Mesenteric fat pad (tissue), 1 donor: Measurements from ENCODE around the gene UCK2. TPM values are rescaled to one million over a fixed set of nuclear protein-coding genes. Genes with fewer than 3 reads are reported as not detected.

Source experiments
- DNase-seq: peaks from one replicate; pipeline ENCODE4 v3.0.0-alpha.2; 2020; ENCODE audit warnings: low spot score
- total RNA-seq: library from RNA; stranded (reverse); fragmentation: NEBNext Ultra II Directional; extraction: Animal tissue kit (Norgen Biotek cat#: 25700); gene quantifications from one replicate; pipeline ENCODE4 v1.2.1, GENCODE V29; 2021
- donor health status: DM: yes; HTN: yes; CAD: no.

The UCK2 gene
- total RNA-seq, 1 donor from 2014 or later = 25.6 TPM

DNA sequence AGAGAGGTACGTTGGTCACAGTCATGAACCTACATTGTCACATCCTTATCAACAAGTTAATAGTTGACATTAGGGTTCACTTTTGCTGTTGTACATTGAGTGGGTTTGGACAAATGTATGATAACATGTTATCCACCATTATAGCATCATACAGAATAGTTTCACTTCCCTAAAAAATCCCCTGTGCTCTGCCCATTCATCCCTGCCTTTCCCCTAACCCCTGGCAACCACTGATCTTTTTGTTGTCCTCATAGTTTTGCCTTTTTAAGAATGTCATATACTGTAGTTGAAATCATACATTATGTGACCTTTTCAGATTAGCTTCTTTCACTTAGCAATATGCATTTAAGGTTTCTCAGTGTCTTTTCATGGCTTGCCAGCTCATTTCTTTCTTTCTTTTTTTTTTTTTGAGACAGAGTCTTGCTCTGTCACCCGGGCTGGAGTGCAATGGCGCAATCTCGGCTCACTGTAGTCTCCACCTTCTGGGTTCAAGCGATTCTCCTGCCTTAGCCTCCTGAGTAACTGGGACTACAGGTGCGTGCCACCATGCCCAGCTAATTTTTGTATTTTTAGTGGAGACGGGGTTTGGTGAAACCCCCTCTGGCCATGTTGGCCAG lies 50.6 kb downstream of the UCK2 start:
- no peak for DNase-seq

DNA sequence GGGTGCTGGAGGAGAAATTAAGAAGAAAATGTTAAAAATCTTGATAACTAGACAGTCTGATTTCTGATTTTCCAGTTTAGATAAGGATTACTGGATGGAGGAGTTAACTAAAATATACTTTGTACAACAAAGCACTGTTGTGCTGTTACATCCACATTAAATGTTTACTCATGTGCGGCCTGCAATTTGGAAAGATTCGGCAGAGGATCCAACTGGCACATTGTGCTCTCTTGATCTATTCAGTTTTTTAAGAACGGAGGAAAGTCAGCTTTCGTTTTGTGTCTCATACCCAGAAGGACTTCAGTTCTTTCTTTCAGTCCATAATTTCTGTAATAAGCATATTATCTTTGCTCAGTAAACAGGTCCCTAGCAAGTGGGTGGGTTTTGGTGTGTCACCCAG lies 52.5 kb downstream of the UCK2 start:
- DNase-seq = no peak

DNA sequence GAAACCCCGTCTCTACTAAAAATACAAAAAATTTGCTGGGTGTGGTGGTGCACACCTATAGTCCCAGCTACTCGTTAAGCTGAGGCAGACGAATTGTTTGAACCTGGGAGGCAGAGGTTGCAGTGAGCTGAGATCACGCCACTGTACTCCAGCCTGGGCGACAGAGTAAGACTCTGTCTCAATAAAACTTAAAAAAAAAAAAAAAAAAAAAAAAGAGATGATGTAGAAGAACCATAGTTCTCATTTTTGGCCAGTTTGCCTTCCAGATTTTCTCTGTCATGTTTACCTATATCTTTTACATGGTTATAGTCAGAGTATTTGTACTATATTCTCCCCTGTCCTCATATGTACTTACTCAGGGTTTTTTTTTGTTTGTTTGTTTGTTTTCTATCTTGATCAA lies 53.6 kb downstream of the UCK2 start:
- no peak for DNase-seq

DNA sequence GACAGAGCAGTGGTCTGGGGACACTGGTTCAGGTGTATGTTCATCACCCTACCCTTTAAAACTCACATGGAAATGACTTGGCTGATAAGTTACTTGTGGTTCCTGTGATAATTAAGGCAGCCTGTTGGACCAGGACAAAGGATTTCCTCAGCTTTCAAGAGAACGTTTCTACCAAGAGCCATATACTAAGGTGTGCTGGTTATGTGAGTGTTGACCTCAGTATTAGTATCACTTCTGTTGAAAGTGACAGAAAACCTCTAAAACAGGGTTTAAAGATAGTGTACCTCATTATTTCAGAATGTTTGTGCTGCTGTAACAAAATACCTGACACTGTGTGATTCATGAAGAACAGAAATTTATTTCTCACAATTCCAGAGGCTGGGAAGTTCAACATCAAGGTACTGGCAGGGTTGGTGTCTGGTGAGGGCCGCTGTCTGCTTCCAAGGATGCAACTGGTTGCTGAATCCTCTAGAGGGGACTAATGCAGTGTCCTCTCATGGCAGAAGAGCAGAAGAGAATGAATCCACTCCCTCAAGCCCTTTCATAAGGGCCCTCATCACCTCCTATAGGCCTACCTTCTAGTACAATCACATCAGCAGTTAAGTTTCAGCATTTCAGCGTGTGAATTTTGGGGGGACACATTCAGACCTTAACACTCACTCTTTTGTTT lies 54.9 kb downstream of the UCK2 start:
- no peak for DNase-seq

DNA sequence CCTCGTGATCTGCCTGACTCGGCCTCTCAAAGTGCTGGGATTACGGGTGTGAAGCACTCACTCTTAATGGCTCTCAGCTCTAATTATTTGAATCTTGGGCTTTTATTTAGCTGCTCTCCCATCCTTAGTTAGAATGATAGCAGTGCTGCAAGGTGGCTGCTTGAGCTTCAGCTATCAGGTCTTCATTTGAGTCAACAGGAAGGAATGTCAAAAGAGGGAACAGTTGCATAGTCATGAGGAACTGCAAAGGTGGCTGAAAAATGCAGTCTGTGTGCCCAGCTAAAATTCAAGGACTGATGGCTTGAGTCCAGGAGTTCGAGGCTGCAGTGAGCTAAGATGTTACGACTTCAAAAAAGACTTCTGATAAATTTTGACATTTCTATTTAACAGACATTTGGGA lies 55.6 kb downstream of the UCK2 start:
- no peak for DNase-seq

DNA sequence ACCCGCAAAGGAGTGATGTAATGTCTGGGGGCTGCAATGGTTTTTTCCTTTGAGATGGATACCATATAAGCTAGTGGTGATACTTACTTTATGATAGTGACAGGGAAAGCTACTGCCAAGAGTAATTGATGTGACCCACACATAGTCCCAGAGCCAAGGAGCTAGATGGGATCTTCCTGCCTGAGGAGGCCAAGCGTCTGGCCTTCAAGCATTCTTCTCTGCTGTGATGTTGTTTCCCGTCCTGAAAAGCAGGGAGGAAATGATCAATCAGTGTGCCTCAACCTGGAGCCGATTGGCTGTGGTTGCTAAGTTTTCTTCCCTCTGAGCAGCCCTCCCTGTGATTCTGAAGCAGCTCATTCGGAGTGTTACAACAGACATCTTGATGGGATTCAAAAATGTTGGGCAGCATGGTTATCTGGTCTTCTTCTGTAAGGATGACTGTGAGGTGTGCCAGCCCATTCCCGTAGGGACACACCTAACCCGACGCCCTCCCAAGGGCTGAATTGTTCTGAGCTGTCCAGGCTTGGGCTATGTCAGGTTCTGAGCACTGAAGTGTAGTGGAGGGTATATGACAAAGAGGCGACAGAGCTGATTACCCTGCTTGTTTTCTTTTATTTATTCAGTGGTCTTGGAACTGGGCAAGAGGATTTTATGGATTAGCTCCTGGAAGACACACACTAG lies 56.7 kb downstream of the UCK2 start:
- DNase-seq = no peak

DNA sequence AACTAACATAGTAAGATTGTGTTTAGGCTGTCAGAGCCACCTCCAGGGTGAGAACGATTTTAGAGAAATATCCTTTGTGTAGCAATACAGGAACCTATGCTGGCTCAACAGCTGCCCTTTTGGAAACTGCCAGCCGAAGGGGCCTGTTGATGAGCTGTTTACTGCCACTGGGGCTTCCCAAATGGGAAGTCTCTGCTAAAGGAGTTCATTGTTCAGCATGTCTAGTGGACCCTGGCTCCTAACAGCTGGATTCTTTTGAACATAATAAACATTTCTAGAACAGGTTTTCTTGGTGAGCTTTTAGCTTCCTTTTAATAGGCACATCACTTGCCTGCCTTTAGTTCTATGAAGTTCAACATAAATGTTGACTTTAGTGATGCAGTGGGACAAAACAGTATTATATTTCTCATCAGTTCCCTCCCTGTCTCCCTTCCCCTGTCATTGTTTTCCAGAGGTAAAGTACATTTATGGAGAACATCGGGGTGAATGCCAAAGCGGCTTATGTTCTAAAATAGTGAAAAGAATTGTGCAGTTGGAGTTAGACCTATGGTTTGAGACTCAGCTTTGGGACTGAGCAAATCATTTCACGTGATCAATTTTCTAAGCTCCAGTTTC lies 57.4 kb downstream of the UCK2 start:
- DNase-seq = no peak

DNA sequence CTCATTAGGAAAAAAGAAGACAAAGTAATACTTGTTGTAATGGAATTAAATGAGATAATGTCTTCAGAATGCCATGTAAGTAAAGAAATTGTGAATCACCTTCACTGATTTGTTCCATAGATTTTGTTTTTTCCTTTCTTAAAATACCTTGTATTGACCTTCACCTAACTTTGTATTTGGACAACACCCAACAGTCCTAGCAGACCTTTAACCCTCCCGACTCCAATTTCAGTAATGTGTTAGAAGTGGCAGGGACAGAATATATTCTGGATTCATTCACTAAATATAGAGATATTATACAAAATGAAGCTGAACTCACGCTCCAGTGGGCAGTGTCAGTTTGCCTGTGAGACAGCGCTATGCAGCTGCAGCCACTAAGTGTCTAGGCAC lies 57.9 kb downstream of the UCK2 start:
- no peak for DNase-seq

DNA sequence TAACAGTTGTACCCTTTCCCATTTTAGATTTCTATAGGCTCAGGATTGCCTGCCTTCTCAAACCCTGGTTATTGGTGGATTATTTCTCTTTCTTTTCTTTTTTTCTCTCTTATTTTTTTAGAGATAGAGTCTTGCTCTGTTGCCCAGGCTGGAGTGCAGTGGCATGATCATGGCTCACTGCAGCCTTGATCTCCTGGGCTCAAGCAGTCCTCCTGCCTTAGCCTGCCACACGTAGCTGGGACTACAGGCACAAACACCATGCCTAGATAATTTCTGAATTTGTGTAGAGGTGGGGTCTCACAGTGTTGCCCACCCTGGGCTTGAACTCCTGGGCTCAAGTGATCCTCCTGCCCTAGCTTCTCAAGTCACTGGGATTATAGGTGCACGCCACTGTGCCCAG lies 58.8 kb downstream of the UCK2 start:
- no peak for DNase-seq

DNA sequence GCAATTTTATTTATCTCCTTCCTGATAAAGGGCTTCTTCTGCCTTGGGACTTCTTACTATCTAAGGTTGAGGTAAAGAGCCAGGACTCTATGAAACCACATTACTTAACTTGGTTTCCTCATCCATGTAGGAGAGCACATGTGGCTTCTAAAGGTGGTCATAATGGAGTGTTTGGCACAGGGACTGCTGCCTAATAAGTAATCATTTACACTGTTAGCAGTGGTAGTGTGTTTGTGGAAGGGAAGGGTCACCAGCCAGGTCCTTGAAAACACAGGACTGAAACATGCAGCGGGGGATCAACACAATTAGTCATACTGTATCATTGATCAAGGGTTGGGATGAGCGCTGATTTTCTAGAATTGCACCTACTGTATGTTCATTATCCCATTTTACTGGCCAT lies 59.6 kb downstream of the UCK2 start:
- DNase-seq = no peak

DNA sequence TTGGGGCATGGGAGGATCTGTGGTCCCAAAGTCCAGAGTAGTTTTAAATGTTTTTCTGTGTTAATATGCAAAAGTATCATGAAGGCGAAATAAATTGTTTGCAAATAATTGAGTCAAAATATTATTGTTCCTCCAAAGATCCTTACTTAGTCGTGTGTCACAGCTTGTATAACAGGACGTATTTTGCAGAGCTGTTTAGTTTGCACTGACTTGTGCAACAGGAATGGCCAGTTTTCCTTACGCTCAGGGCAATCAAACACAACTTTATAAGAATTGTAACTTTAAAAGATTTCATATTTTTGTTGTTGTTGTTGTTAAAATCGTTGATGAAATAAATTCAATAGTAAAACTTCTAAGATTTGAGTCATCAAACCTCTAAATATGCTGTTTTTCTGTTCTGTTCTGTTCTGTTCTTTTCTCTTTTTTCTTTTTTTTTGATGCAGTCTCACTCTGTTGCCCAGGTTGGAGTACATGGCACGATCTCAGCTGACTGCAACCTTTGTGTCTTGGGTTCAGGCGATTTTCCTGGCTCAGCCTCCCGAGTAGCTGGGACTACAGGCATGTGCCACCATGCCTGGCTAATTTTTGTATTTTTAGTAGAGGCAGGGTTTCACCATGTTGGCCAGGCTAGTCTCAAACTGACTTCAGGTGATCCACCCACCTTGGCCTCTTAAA lies 60.6 kb downstream of the UCK2 start:
- DNase-seq = no peak

DNA sequence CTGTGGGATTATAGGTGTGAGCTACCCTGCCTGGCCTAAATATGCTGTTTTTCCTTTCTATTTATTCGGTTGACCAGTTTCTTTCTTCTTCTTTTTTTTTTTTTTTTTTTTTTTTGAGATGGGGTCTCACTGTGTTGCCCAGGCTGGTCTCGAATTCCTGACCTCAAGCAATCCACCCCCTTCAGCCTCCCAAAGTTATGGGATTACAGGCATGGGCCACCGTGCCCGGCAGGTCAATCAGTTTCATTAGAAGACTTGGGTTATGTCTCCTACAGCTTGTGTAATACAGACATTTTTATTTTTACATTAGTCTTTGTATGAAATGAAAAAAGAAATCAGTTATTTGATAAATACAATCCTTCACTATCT lies 61.1 kb downstream of the UCK2 start:
- DNase-seq = no peak

DNA sequence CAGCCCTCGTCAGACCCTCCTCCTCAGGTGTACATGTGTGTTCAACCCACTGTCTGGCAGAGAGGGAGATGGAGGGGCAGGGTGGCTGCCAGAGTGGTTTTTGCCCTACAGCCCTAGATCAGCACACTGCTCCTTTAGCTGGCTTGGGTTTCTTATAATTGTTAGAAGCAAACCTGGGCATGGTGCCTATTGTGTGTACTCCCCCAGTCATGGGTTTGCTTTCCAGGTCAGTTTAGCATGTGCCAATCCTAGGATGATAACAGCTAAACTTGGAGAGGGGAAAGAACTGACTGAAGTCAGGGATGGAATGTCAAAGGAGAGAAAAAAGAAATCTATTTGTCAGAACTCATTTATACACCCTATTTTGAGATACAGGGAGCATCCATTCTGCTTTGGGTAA lies 63.3 kb downstream of the UCK2 start:
- no peak for DNase-seq

DNA sequence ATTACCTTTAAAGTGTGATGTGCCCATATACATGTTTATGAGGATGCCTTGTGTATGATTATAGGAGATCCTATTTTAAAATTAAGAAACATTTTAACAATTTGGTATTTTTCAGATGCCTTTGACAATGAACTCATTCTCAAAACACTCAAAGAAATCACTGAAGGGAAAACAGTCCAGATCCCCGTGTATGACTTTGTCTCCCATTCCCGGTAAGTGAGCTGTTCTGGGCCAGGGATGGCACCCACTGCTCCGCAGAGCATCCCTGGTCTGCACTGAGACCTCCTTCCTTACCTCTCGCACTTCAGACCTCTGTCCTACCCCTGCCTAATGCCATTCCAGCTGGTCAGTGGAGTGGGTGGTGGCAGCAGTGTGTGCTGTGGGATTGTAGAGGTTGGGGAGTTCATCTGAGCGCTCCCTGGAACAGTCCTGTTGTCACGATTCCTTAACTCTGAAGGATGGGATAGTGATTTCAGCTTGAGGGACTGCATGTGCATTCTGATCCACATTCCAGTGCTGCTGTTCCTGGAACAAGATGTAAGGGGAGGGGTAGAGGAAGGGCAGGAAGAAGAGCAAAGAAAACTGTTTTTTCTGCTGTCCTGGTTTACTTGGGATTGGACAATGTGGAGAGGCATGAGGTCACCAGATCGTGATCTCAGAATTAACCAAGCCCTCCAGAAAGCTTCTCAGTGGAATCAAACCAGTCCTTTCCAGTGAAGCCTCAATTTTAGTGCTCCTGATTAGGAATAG lies 63.9 kb downstream of the UCK2 start:
- DNase-seq = no peak

DNA sequence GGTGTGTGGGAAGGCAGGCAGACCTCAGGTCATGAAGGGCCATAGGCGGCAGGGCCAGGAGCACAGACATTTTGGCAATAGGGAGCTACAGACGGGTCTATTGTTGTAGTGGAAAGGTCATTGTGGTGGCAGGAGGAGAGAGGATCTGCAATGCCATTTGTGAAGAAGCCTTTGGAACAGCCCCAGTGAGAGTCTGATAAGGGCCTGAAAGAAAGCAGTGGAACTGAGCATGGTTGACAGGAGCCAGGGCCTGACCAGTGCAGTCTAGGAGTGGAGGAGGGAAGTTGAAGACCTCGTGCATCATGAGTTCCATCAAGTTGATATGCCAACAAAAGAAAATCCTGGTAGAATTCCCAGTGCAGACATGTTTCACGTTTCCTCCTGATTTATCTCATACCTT lies 65.5 kb downstream of the UCK2 start:
- DNase-seq = no peak

DNA sequence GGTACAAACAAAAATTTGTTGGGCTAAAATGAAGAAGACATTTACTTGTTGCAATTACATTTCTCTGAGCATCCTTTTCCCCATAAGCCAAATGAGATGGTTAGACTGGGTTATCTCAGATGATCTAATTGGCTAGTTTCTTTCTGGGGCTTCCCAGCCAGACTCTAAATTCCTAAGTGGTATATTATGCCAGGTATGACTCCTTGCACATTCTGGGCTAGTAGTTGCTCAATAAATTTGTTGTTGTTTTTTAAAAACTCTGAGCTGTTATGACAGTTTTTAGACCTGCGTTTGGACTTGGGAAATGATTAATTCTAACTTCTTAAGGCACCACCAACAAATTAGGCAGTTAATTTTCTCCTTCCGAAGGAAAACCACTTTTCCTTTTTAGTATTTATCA lies 66.1 kb downstream of the UCK2 start:
- DNase-seq = no peak

DNA sequence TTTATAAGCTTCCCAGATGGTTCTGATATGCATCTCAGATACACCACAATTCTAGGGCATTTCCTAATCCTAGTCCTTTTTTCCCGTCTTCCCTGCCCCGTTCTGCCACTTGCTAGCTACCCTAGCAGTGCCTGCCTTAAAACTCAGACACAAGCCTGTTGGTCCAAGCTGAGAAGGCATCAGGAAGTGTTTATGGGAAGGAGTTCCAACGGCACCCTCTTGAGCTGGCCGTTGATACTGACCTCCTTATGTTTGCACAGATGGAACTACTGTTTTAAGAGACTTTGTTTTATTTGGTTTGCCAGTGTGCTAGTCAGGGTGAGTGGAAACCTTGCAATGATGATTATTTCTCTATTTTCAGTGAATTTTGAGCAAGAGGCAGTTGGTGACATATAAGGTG lies 67.2 kb downstream of the UCK2 start:
- no peak for DNase-seq

DNA sequence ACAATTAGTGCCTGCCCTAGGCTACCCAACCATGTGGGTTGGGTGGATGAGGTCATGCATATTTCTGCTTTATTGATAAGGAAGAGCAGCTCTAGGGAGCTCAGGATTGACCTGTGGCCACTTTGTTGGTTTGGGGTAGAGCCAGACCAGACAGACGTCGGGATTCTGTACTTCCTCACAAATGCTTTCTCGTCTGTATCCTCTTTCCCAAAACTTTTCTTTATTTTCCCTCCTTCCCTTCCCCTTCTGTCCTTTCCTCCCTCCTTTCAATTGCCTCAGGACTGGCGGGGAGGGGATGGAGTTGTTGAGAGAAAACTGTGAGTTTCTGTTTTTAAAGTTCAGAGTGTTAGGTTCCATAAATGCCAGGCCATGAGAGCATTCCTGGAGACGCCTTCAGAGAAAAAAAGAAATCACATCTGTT lies 68.0 kb downstream of the UCK2 start:
- DNase-seq = no peak

DNA sequence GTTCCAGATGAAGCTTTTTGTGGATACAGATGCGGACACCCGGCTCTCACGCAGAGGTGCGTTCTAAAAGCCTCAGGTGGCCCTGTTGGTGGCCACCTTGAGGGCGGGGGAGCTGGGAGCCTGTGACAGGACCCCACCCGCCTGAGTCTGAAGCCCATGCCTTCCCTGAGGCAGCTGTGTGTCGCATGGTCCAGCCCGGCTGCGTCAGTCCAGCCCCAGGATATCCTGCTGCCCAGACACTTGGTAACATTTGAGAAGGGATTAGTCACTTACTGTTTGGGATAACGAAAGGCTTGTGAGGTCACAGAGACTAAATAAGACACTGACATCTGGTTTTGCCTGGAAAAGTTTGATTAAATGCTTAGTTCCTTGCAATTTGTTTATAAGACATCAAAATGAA lies 68.9 kb downstream of the UCK2 start:
- no peak for DNase-seq

DNA sequence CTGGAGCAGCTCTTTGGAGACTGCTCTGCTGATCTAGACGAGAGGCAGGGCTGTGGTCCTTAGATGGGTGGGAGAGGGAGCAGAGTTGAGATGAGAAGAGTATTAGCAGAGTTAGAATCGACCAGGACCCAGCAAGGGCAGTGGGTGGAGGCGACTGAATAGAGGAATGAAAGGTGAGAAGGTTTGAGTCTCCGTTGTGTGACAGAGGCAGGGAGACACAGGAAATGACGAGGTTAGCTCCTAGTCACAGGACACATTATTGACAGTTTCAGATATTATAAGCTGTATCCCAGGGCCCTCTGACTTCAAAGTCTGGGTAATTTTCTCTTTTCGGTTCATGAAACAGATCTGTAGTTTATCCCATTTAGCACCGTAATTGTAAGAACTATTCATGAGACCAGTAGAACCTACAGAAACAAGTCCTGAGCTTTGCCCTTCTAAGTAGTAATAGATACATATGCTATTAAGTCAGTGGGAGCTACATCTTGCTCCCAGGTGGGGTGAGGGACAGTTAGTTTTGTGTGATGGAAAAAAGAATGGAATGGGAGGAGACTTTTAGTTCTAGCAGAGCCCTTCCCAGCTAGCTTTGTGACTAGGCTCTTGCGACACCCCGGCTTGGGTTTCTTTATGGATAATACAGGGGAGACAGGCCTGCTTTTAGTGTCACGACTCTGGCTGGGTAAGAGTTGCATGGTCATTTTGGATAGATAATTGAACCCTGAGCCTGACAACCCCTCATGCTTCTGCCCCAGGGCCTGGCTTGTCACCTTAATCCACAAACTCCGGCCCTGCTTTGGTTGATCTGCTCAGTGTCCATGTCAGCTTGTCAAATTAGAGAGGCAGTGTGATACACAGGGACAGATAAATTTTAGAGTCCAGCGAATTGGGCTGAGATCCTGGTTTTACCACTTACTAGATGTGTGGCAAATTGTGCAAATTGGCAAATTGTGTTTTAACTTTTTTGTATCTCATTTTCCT lies 70.2 kb downstream of the UCK2 start:
- DNase-seq = no peak
